ENCODE results near the gene USP13. TPM values are rescaled to one million over a fixed set of nuclear protein-coding genes. Genes with fewer than 3 reads are reported as not detected.

USP13 gene
- total and polyA plus RNA-seq, 4 donors = 2.4 to 7.3 (median 4.2) TPM

- peak; percentile 80 for TF ChIP-seq REST (IDR thresholded peaks at IDR 0.05)
- peak; percentile 72 for TF ChIP-seq MAX (IDR thresholded peaks at IDR 0.05)
- TF ChIP-seq NR2F2 (IDR thresholded peaks at IDR 0.05) = peak; percentile 20
- peak; percentile 97 to 99 for TF ChIP-seq GABPA (IDR thresholded peaks at IDR 0.05 in 1 of 2, conservative IDR thresholded peaks at IDR 0.05 in 1 of 2)
These were observed 48.3 kb upstream of the USP13 start, which contains the start of the genes MRPL47 and NDUFB5 (continued) for GRCh38 chr3:179604321-179605078.

- no peak for DNase-seq (ENCODE audit: low spot score)
- Histone ChIP-seq H3K36me3 (ENCODE audit: control insufficient read depth in 4 of 4, insufficient read depth in 3 of 4, low read depth in 1 of 4, low read length in 3 of 4) (peaks cover 0 to 8% (median 3%) of the 10 kb centered on the region in 4 donors), H3K27ac (ENCODE audit: low read depth in 1 of 2, low read length in 2 of 2) (no peak overlapping the region), H3K4me3 (ENCODE audit: low read depth in 1 of 3, low read length in 3 of 3) (no peak overlapping the region), H3K9ac (ENCODE audit: low read depth in 1 of 2, low read length in 2 of 2) (no peak overlapping the region), H3K4me1 (ENCODE audit: control insufficient read depth in 4 of 4, insufficient read depth in 4 of 4, low read length in 3 of 4) (peaks cover 6 to 22% (median 12%) of the 10 kb centered on the region in 4 donors), H3K9me3 (ENCODE audit: control insufficient read depth in 4 of 4, low read length in 3 of 4) (no peaks in the 10 kb centered on the region), H3K27me3 (ENCODE audit: control insufficient read depth in 4 of 4, insufficient read depth in 4 of 4, low read length in 3 of 4) (no peaks in the 10 kb centered on the region)
- no peak for TF ChIP-seq FOXA1 (IDR thresholded peaks at IDR 0.05)
- 97% methylated on average over 4 of the region's 4 CpGs for WGBS
These were observed 46.2 kb upstream of the USP13 start for GRCh38 chr3:179606534-179607085.

- peaks cover 1 to 13% (median 4%) of the 10 kb centered on the region in 4 donors for H3K4me1 ChIP-seq (ENCODE audit: control insufficient read depth in 4 of 4, insufficient read depth in 4 of 4, low read length in 3 of 4)
- H3K27me3 ChIP-seq (ENCODE audit: control insufficient read depth in 4 of 4, insufficient read depth in 4 of 4, low read length in 3 of 4) = no peaks in the 10 kb centered on the region
- no peak overlapping the region for H3K9ac ChIP-seq (ENCODE audit: low read depth in 1 of 2, low read length in 2 of 2)
- peaks cover 0 to 5% (median 3%) of the 10 kb centered on the region in 4 donors for H3K36me3 ChIP-seq (ENCODE audit: control insufficient read depth in 4 of 4, insufficient read depth in 3 of 4, low read depth in 1 of 4, low read length in 3 of 4)
- DNase-seq (ENCODE audit: low spot score) = no peak
- H3K27ac ChIP-seq (ENCODE audit: low read depth in 1 of 2, low read length in 2 of 2) = no peak overlapping the region
- no peaks in the 10 kb centered on the region for H3K9me3 ChIP-seq (ENCODE audit: control insufficient read depth in 4 of 4, low read length in 3 of 4)
- WGBS = 65% methylated on average over 6 of the region's 6 CpGs
- H3K4me3 ChIP-seq (ENCODE audit: low read depth in 1 of 3, low read length in 3 of 3) = no peak overlapping the region
- no peak for TF ChIP-seq ATF3 (IDR thresholded peaks at IDR 0.05)
- no peak for TF ChIP-seq HNF4A (conservative IDR thresholded peaks at IDR 0.05)
- no peak for TF ChIP-seq RXRA (IDR thresholded peaks at IDR 0.05)
- no peak for TF ChIP-seq CTCF (IDR thresholded peaks at IDR 0.05; ENCODE audit: low read depth, low read length, missing input control)
- TF ChIP-seq FOXA2 (IDR thresholded peaks at IDR 0.05) = no peak
- TF ChIP-seq MAX (IDR thresholded peaks at IDR 0.05) = no peak
- TF ChIP-seq SP1 (IDR thresholded peaks at IDR 0.05) = no peak
- TF ChIP-seq JUND (IDR thresholded peaks at IDR 0.05) = no peak
- TF ChIP-seq RAD21 (IDR thresholded peaks at IDR 0.05) = no peak
- no peak for TF ChIP-seq EGR1 (IDR thresholded peaks at IDR 0.05; ENCODE audit: low read depth in 2 of 2)
- no peak for TF ChIP-seq NR2F2 (IDR thresholded peaks at IDR 0.05)
- no peak for TF ChIP-seq TAF1 (conservative IDR thresholded peaks at IDR 0.05)
- TF ChIP-seq YY1 (IDR thresholded peaks at IDR 0.05) = no peak
- TF ChIP-seq ZBTB33 (IDR thresholded peaks at IDR 0.05) = no peak
- TF ChIP-seq HNF4G (IDR thresholded peaks at IDR 0.05) = no peak
- no peak for TF ChIP-seq GABPA (IDR thresholded peaks at IDR 0.05 in 1 of 2, conservative IDR thresholded peaks at IDR 0.05 in 1 of 2)
These were observed 43.7 kb upstream of the USP13 start for GRCh38 chr3:179608931-179609720.
